ENCODE measurements around the gene LTBP1. TPM values are rescaled to one million over a fixed set of nuclear protein-coding genes. Genes with fewer than 3 reads are reported as not detected.

The LTBP1 gene
- total RNA-seq, 1 experiment from 2014 or later = 10.3 TPM

- BruUV-seq (replicated peaks) = no TSS peak
- no peak for DNase-seq
- ChIA-PET CTCF (no interaction called here), POLR2A (ENCODE audit: unreplicated experiment) (no interaction called here)
- intact Hi-C loops (cut with micrococcal nuclease; ENCODE audit: unreplicated experiment) = no loop called here
- Histone ChIP-seq H3K4me3 (no peak overlapping the region), H3K4me1 (replicated peaks; ENCODE audit: insufficient read depth) (peaks cover 18% of the 10 kb centered on the region), H3K9me3 (ENCODE audit: insufficient read depth, low read depth) (peaks cover 6% of the 10 kb centered on the region; the same call in 1 of the 2 replicates), H3K4me2 (no peak overlapping the region), H3K79me2 (ENCODE audit: low read depth) (no peaks in the 10 kb centered on the region), H3K36me3 (ENCODE audit: low read depth) (no peaks in the 10 kb centered on the region), H2AFZ (no peak overlapping the region), H3K27me3 (ENCODE audit: insufficient read depth, low read depth) (no peaks in the 10 kb centered on the region), H4K20me1 (ENCODE audit: insufficient read depth) (no peaks in the 10 kb centered on the region), H3K9me2 (ENCODE audit: insufficient read depth) (no peaks in the 10 kb centered on the region; the same call in 1 of the 2 replicates), H3K27ac (no peak overlapping the region), H3F3A (ENCODE audit: insufficient read depth, low read depth) (peaks cover 9% of the 10 kb centered on the region; the same call in 1 of the 2 replicates)
- TF ChIP-seq CTCF (conservative IDR thresholded peaks at IDR 0.05) (no peak), EZH2 (IDR thresholded peaks at IDR 0.05; ENCODE audit: low read depth) (no peak)
Observed at GRCh38 chr2:33302348-33302747, 355.6 kb downstream of the LTBP1 start.

GRCh38 chr2:33304032-33304864 is 357.5 kb downstream of the LTBP1 start:
- H2AFZ ChIP-seq = no peak overlapping the region
- H3K4me1 ChIP-seq (replicated peaks; ENCODE audit: insufficient read depth) = peaks cover 18% of the 10 kb centered on the region
- H3K27ac ChIP-seq = peak overlapping the region; percentile 38
- H4K20me1 ChIP-seq (ENCODE audit: insufficient read depth) = no peaks in the 10 kb centered on the region
- no peaks in the 10 kb centered on the region for H3K27me3 ChIP-seq (ENCODE audit: insufficient read depth, low read depth)
- peaks cover 6% of the 10 kb centered on the region; the same call in 1 of the 2 replicates for H3K9me3 ChIP-seq (ENCODE audit: insufficient read depth, low read depth)
- no peaks in the 10 kb centered on the region for H3K36me3 ChIP-seq (ENCODE audit: low read depth)
- peaks cover 9% of the 10 kb centered on the region; the same call in 1 of the 2 replicates for H3F3A ChIP-seq (ENCODE audit: insufficient read depth, low read depth)
- no peaks in the 10 kb centered on the region; the same call in 1 of the 2 replicates for H3K9me2 ChIP-seq (ENCODE audit: insufficient read depth)
- no peak for TF ChIP-seq EZH2 (IDR thresholded peaks at IDR 0.05; ENCODE audit: low read depth)
- TF ChIP-seq CTCF (conservative IDR thresholded peaks at IDR 0.05) = no peak
- peak overlapping the region; percentile 23; the same call in 1 of the 2 replicates for H3K4me3 ChIP-seq
- no peaks in the 10 kb centered on the region for H3K79me2 ChIP-seq (ENCODE audit: low read depth)
- peak overlapping the region; percentile 41 for H3K4me2 ChIP-seq
- CTCF ChIA-PET = no interaction called here
- intact Hi-C loops (cut with micrococcal nuclease; ENCODE audit: unreplicated experiment) = no loop called here
- no TSS peak for BruUV-seq (replicated peaks)
- DNase-seq = peak in 1 of 2 experiments; percentile 54
- POLR2A ChIA-PET (ENCODE audit: unreplicated experiment) = no interaction called here

DNA sequence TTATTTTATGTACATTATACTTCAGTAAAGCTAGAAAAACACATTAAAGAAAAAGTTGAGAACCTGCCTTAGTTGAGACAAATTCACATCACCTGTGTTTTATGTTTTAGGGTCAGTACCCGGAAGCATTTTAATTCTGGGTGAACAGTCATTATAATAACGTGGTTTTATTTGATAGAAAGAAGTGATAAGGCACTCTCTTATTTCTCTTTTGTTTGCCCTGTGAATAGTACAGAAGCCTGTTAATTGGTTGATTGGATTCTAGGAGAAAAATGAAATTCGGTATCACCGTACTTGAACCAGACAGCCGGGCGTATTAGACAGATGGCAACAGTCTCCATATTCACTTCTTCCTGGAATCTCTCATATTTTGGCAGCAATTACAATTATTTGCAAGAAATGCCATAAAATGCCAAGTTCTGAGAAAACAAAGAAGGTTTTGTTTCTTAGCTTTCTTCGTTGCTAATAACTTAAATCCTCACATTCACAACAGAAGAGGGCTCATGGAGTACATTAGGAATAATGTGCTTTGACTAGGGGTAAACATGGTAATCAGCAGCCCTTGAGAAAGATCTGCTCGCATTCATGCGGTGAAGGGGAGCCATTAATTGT is 361.0 kb downstream of the LTBP1 start:
- CTCF ChIA-PET = no interaction called here
- Histone ChIP-seq H3K4me2 (no peak overlapping the region), H4K20me1 (ENCODE audit: insufficient read depth) (no peaks in the 10 kb centered on the region), H3K27ac (no peak overlapping the region), H3K9me3 (ENCODE audit: insufficient read depth, low read depth) (peaks cover 6% of the 10 kb centered on the region; the same call in 1 of the 2 replicates), H3K79me2 (ENCODE audit: low read depth) (no peaks in the 10 kb centered on the region), H3F3A (ENCODE audit: insufficient read depth, low read depth) (peaks cover 9% of the 10 kb centered on the region; the same call in 1 of the 2 replicates), H3K9me2 (ENCODE audit: insufficient read depth) (no peaks in the 10 kb centered on the region), H2AFZ (no peak overlapping the region), H3K4me3 (no peak overlapping the region), H3K4me1 (replicated peaks; ENCODE audit: insufficient read depth) (peaks cover 18% of the 10 kb centered on the region), H3K27me3 (ENCODE audit: insufficient read depth, low read depth) (no peaks in the 10 kb centered on the region), H3K36me3 (ENCODE audit: low read depth) (no peaks in the 10 kb centered on the region)
- BruUV-seq (replicated peaks) = no TSS peak
- POLR2A ChIA-PET (ENCODE audit: unreplicated experiment) = no interaction called here
- no peak for TF ChIP-seq CTCF (conservative IDR thresholded peaks at IDR 0.05)
- no peak for TF ChIP-seq EZH2 (IDR thresholded peaks at IDR 0.05; ENCODE audit: low read depth)
- intact Hi-C loops (cut with micrococcal nuclease; ENCODE audit: unreplicated experiment) = no loop called here
- DNase-seq = no peak
